Stimulated activated CD8-positive, alpha-beta memory T cell treated with anti-CD3 and anti-CD28 coated beads, Interleukin-7, amount 100 ng/mL, for 4 hours (primary cell): Measurements from ENCODE around the gene NTM.

Experiments
- DNase-seq, 2 donors: peaks; one replicate each; pipeline ENCODE4 v3.0.0-alpha.2; 2020; ENCODE audit warnings: low read depth in 2 of 2

NTM gene

GRCh38 chr11:132112846-132113245 lies 742.4 kb downstream of the NTM start:
- no peak for DNase-seq

- DNase-seq = no peak
These were observed 743.8 kb downstream of the NTM start for GRCh38 chr11:132114185-132114584.

GRCh38 chr11:132114743-132115142 lies 744.3 kb downstream of the NTM start:
- DNase-seq = no peak

- DNase-seq = no peak
These were observed 745.0 kb downstream of the NTM start for GRCh38 chr11:132115454-132115853.

GRCh38 chr11:132116516-132116915 lies 746.1 kb downstream of the NTM start:
- DNase-seq = no peak

GRCh38 chr11:132118661-132119060 lies 748.2 kb downstream of the NTM start:
- DNase-seq = no peak

GRCh38 chr11:132119573-132119972 lies 749.2 kb downstream of the NTM start:
- no peak for DNase-seq

- DNase-seq = no peak
These were observed 752.3 kb downstream of the NTM start for GRCh38 chr11:132122735-132123134.

- DNase-seq = no peak
These were observed 753.0 kb downstream of the NTM start for GRCh38 chr11:132123449-132123848.

- no peak for DNase-seq
These were observed 753.7 kb downstream of the NTM start for GRCh38 chr11:132123854-132124835.

- DNase-seq = no peak
These were observed 755.8 kb downstream of the NTM start for GRCh38 chr11:132125988-132126871.

GRCh38 chr11:132126973-132127899 lies 756.8 kb downstream of the NTM start:
- no peak for DNase-seq

- DNase-seq = no peak
These were observed 757.5 kb downstream of the NTM start for GRCh38 chr11:132127900-132128288.

GRCh38 chr11:132131047-132131446 lies 760.6 kb downstream of the NTM start:
- no peak for DNase-seq

GRCh38 chr11:132131961-132132360 lies 761.5 kb downstream of the NTM start:
- DNase-seq = no peak

- DNase-seq = no peak
These were observed 763.9 kb downstream of the NTM start for GRCh38 chr11:132134322-132134721.

GRCh38 chr11:132137289-132137980 lies 767.0 kb downstream of the NTM start:
- no peak for DNase-seq

GRCh38 chr11:132137981-132138313 lies 767.5 kb downstream of the NTM start:
- DNase-seq = no peak

GRCh38 chr11:132139181-132139580 lies 768.8 kb downstream of the NTM start:
- no peak for DNase-seq

- DNase-seq = no peak
These were observed 769.6 kb downstream of the NTM start for GRCh38 chr11:132140056-132140455.

GRCh38 chr11:132142121-132142520 lies 771.7 kb downstream of the NTM start:
- DNase-seq = no peak
